Stimulated activated CD4-positive, alpha-beta T cell treated with anti-CD3 and anti-CD28 coated beads, Interleukin-4, amount 100 ng/mL, for 24 hours (primary cell): Measurements from ENCODE around the gene SLC7A1.

ENCODE experiments used
- DNase-seq: peaks from one replicate; pipeline ENCODE4 v3.0.0-alpha.2; 2020

The SLC7A1 gene

DNA sequence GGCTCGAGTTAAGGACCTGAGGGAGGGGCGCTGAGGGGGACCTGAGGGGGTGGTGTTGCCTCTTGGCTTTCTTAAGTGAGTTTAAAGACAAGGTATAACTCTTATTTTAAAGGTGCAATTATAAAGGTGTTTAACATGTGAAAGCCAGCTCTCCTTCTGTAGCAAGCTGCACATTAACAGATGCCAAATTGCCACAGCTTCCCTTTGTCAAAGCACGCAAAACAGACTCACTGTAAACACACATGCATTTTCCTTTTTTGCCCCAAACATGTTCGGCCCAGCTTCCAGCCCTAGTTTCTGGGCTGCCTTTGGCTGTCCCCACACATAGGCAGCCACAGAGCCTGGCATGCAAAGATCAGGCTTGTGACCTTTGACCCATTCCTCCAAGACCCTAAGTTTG, 111.9 kb downstream of the SLC7A1 start:
- DNase-seq = no peak

DNA sequence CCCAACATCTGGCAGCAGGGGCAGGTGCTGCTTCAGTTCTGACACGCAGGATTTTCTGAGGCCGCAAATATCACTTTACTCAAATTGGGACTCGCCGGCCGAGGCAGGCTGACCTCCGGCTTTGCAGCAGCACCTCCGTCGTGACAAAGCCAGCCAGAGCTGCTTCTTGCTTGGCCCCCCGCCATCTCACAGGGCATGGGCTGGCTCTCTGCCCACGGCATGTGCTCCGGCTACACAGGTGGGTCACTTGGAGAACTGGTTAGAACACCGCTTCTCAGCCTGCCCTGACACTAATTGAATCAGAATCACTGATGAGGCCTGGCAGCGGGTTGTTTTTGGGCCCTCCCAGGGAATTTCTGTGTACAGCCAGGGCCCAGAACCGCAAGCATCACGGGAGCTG, 112.3 kb downstream of the SLC7A1 start:
- no peak for DNase-seq

DNA sequence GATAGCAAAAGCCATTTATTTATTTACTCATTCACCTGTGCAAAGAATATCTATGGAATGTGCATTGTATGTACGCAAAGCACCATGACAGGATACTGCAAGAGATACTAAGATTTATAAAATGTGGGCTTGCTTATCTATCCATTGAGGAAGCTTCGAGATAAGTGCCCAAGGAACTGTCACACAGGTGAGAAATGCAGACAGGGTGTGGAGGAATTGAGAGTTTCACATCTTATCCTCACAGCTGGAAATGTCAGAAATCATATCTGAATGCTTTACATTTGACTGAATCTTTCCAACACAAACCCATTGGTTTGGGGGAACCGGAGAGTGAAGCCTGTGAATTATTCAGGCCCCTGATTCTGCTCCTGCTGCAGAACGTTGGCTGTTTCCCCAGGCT, 113.0 kb downstream of the SLC7A1 start:
- DNase-seq = no peak

DNA sequence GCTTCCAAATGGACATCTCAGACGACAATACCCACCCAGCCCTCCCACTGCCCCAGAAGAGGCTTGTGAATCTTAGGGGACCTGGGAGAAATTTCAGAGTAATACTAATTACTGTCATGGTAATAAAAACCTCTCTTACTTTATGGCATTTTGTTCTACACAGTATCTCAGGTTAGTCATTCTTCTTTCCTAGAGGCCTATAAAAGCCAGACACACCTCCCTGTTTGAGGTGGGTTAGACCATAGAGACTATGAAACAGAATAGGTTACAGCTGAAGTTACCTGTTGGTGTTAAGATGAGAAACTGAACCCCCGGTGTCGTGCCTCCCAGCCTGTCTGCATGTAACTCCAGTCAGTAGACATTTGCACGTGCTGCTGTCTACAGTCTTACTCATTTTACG, 113.9 kb downstream of the SLC7A1 start:
- no peak for DNase-seq

DNA sequence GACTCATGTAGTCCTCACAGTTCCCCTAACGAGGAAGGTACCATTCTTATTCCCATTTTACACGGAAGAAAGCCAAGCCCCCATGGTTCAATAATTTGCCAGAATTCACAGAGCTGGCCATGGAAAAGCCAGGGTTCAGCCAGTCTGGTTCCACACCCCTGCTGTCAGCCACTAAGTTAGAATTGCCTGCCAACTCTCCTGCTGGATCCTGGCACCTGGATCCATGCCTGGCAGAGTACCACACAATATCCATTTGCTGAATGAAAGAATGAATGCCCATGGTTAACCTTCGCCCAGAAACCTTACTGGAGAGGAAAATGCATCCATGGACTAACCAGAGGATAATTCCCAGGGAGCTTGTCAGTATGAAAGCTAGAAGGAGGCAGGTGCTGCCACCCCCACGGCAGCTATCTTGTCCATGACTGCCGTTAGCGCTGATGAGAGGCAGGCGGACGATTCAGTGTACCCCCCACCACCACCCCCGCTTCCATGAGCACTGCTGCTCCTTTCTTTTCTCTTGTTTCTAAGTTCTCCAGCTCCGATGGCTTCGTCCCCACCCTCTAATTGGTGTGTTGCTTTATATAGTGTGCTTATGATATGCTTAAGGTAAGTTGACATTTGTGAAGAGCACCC, 114.5 kb downstream of the SLC7A1 start:
- no peak for DNase-seq

DNA sequence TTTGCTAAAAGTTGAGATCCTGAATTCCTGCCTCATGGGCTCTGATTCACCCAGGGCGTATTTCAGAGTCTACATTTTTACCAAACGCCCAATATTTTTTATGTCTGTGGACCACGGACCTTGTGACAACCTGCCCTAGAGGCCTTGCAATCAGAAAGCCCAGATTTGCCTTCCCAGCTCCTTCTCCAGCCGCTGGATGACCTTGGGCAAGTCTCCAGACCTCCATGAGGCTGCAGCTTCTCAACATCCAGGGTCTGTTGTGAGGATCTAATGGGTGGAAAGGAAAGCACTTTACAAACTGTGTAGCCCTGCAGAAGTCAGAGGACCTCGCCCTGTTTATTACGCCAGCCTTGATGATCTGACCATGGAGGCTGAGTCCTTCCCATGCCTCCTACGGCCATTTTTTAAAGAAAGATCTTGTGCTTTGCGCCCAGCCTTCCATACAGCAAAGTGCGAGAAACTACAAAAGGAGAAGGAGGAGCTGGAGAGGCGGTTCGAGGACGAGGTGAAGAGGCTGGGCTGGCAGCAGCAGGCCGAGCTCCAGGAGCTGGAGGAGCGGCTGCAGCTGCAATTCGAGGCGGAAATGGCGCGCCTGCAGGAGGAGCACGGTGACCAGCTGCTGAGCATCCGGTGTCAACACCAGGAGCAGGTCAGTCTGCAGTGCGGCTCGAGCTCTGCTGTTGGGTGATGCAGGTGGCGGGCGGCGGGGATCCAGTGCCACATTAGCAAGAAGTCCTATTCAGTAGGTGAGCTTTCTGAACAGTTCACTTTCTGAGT, 115.6 kb downstream of the SLC7A1 start:
- DNase-seq = no peak

DNA sequence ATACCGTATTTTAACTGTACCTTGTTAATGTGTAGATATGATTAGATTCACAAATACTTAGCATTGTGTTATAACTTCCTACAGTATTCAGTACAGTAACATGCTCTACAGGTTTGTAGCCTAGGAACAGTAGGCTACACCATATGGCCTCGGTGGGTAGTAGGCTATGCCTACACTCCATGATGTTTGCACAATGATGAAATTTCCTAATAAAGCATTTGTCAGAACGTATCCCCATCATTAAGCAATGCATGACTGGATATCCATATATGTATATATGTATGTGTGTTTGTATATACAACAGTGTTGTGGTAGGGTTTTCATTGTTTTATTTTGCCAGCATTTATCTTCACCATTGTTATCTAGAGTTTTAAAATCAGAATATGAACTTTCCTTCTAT, 119.4 kb downstream of the SLC7A1 start:
- DNase-seq = no peak

DNA sequence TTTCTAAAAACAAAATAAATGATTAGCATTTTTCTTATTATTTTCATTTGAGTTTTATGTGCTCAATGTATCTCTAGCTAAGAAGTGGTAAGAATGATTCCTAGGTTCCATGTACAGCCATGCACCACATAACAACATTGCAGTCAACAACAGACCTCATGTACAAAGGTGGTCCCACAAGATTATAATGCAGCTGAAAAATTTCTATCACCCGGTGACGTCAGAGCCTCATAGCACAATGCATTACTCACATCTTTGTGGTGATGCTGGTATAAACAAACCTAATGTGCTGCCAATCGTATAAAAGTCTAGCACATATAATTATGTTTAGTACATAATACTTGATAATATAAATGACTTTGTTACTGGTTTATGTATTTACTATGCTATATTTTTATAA, 120.5 kb downstream of the SLC7A1 start:
- no peak for DNase-seq

DNA sequence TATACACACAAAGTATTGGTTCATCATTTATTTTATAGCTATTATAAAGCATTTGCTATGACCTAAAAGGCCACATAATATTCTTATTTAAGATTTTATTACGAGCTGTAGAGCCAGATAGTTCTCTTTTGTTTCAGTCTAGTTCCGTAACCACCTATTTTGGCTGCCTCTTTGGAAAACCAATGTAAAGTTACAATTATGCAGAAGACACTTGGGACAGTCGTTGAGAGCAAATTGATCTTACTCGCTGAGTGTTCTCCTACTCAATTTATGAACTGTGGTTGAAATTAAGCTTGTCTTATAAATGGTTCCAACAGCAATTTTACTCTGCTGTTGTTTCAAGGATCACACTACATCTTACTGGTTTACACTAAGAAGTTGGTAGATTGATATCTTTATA, 122.3 kb downstream of the SLC7A1 start:
- DNase-seq = no peak

DNA sequence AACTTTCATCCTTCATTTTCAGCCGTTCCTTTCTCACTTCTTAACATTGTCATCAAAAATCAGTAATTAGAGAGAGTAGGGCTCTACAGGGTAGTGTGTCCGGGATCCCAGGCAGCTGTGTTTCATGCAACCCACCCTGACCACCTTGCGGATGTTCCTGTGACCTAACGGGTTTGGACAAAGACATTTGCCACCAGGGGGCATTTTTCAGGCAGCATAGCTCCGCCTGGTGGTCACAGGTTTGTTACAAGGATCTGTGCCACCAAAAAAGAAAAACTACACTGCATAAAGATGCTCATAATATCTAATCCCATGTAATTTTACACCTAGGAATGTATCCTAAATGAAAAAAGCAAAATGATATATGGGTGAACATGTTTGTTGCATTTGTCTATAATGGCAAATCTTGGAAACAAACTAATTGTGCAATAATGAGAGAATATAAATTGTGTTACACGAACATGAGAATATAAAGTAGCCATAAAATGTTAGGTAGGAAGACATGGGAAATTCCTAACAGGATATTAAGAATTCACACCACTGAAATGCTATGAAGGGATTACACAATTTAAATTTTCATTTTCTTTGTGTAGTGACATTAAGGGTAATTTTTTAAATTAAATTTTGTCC, 123.0 kb downstream of the SLC7A1 start:
- peak; percentile 55 for DNase-seq

DNA sequence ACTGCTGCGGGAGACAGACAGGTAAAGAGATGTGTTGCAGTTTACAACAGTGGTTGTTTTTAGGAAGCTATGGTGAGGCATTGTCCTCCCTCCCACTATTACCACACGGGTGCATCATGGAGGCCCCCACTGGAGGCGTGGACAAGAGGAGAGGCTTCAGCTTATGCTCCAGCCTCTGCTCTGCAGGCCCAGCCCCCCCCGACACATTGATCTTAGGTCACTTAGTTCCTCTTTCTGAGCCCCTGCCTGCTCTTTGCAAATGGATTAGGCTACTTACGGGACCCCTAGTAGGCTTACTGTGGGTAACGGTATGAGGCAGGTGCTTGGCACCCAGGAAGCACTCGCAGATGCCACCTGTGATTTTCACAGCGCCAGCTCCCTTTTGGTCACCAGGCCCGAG, 123.9 kb downstream of the SLC7A1 start:
- DNase-seq = no peak

DNA sequence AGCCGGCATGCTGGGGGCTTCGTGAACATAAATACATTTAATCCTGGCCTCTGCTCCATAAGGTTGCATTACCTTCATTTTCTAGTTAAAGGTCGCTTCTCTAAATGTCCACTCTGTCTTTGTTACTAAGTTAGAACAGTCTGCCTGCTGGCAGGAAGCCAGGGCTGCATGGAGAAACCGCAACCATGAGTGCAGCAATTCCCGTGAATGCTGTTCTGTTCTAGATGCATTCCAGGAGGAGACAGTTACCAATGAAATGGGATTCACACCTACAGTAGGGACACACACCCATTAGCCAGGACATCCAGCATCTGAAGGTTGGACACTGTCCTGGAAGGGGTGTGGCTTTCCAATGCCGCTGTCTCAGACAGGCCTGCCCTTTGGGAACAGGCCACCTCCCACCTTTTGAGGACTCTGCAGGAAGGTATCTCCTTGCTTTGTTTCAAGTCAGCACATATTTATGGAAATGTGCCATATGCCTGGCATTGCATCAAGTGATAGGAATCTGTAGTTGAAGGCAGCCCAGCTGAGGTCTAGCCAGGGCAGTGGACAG, 129.7 kb downstream of the SLC7A1 start:
- no peak for DNase-seq

DNA sequence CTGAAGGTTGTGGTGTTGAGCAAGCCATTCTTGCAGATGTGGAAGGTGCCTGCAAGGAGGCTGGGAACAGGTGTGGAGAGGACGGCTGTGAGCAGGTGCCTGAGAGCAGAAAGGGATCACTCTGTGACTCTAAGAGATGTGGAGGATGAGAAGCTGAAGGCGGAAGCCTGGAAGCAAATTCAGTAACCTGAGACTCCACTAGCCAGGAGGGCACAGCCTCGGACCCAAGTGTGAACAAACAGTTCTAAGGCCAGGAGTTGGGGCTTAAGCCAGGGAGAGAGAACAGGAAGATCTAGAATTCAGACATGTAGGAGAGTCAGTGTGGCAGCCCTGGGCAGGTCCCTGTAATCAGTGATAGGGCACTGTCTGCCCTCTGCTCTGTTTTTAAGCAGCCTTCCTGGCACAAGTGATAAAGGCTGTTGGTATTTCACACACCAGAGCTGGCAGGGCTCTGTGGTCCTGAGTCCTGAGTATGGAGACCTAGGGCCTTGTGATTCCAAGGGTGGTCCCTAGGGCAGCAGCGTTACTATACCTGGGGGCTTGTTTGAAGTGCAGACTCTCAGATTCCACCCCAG, 131.3 kb downstream of the SLC7A1 start:
- no peak for DNase-seq

DNA sequence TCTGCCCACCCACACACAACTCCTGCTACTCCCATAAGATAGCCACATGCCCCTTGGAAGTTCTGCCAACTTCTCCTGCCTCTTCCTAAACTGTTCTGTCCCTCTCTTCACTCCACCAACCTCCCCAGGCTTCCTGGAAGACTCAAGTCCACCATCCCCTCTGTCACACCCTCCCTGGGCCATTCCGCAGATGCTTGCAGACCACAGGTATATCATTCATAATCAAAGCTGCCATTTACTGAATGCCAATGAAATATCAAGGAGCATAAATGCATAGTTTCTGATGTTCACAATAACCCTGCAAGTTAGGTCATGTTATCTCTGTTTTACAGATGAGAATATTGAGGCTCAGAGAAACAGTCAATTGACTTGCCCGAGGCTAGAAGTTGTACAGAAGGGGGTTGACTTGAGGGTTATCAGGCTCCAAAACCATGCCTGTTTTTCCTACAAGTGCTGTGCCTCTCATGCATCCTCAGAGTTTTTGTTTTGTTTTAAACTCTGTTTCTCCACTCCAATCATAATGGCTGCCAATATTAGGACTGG, 135.6 kb downstream of the SLC7A1 start:
- no peak for DNase-seq
